Erythroblast (primary cell): ENCODE measurements around the gene RPL28.

Experiments used
- GATA1 ChIP-seq: IDR thresholded peaks from 2 replicates; pipeline ENCODE4 v1.6.1; 2011; ENCODE audit warnings: low read depth, mild to moderate bottlenecking, control low read depth, low read length, moderate library complexity
- POLR2A ChIP-seq: IDR thresholded peaks from 2 replicates; pipeline ENCODE4 v1.6.1; 2011; ENCODE audit warnings: mild to moderate bottlenecking, low read length

GRCh38 chr19:55379174-55379573 is 6.6 kb upstream of the RPL28 start:
- TF ChIP-seq POLR2A (no peak), GATA1 (no peak)
